Panc1 (cell line): ENCODE measurements around the gene WSCD2. TPM values are rescaled to one million over a fixed set of nuclear protein-coding genes. Genes with fewer than 3 reads are reported as not detected.

Experiments
- ATAC-seq: fragments of 200-7000 bp; cut with Tn5 transposase; 2 replicates; pipeline ENCODE4 v1.9.1; 2020; ENCODE audit warnings: mild to moderate bottlenecking, moderate library complexity
- BruUV-seq: library from RNA; stranded (reverse); fragments of 400-500 nt; replicated peaks from 2 replicates; lab custom pipeline; 2021; lab: Mats Ljungman, UMichigan
- CTCF ChIA-PET: fragments of 300-600 bp; sonication (Branson Sonifier 250); formaldehyde crosslinking; loops from one replicate; lab custom pipeline; 2022; ENCODE audit warnings: antibody characterized with exemption; lab: Charles Lee
- POLR2A ChIA-PET: fragments of 300-600 bp; sonication (Branson Sonifier 250); formaldehyde crosslinking; loops from one replicate; lab custom pipeline; 2022; ENCODE audit warnings: antibody characterized with exemption; lab: Charles Lee
- DNase-seq: peaks from one replicate; pipeline ENCODE4 v3.0.0-alpha.2; 2010; ENCODE audit warnings: low read depth, low spot score
- H3K27ac ChIP-seq: 2 replicates; pipeline ENCODE4 v1.5.1; 2011; ENCODE audit warnings: mild to moderate bottlenecking, low read length, inconsistent platforms
- H3K27me3 ChIP-seq: fragments of 200-500 bp; sonication (Bioruptor generic); 2 replicates; pipeline ENCODE4 v1.6.0; 2014; ENCODE audit warnings: low read length, inconsistent platforms; ENCODE audit not compliant: control insufficient read depth, insufficient read depth
- H3K36me3 ChIP-seq: fragments of 200-500 bp; sonication (Bioruptor generic); 2 replicates; pipeline ENCODE4 v1.5.1; 2014; ENCODE audit warnings: inconsistent platforms, mild to moderate bottlenecking, low read length, moderate library complexity; ENCODE audit not compliant: control insufficient read depth, insufficient read depth
- H3K4me1 ChIP-seq: 2 replicates; pipeline ENCODE4 v1.5.1; 2011; ENCODE audit warnings: inconsistent platforms, mild to moderate bottlenecking, low read length, moderate library complexity; ENCODE audit not compliant: control insufficient read depth, insufficient read depth
- H3K4me3 ChIP-seq, 2 experiments: 2 replicates each; pipeline ENCODE4 v1.5.1; 2011 to 2012; ENCODE audit warnings: low read depth in 2 of 2, low read length in 2 of 2, mild to moderate bottlenecking in 2 of 2, inconsistent platforms in 1 of 2, moderate library complexity in 1 of 2
- H3K9me3 ChIP-seq: fragments of 200-500 bp; sonication (Bioruptor generic); 2 replicates; pipeline ENCODE4 v1.5.1; 2014; ENCODE audit warnings: low read depth, mild to moderate bottlenecking, inconsistent platforms, low read length, moderate library complexity; ENCODE audit not compliant: control insufficient read depth, insufficient read depth
- CTCF ChIP-seq: fragments of 450-650 bp; IDR thresholded peaks from 2 replicates; pipeline ENCODE4 v1.5.1; 2017; ENCODE audit warnings: mild to moderate bottlenecking
- POLR2AphosphoS5 ChIP-seq: IDR thresholded peaks from 2 replicates; pipeline ENCODE4 v1.6.1; 2012; ENCODE audit warnings: mild to moderate bottlenecking, low read depth, low read length, moderate library complexity
- REST ChIP-seq, 2 experiments: IDR thresholded peaks; 2 replicates each; pipeline ENCODE4 v1.6.1; 2011 to 2012; ENCODE audit warnings: low read depth in 2 of 2, control low read depth in 1 of 2, low read length in 1 of 2, mild to moderate bottlenecking in 1 of 2, moderate library complexity in 1 of 2; ENCODE audit not compliant: insufficient read depth in 1 of 2
- SIN3A ChIP-seq: IDR thresholded peaks from 2 replicates; pipeline ENCODE4 v1.6.1; 2012; ENCODE audit warnings: low read depth, mild to moderate bottlenecking, low read length, moderate library complexity, borderline replicate concordance; ENCODE audit not compliant: insufficient read depth
- TCF7L2 ChIP-seq: IDR thresholded peaks from 2 replicates; pipeline ENCODE4 v1.6.1; 2011; ENCODE audit warnings: mild to moderate bottlenecking, low read depth, low read length, inconsistent platforms
- in situ Hi-C: cut with HindIII; loops from 2 replicates; pipeline ENCODE4 v1.10.0; 2016; ENCODE audit warnings: low sequenced_read_pairs, low pct_unique_long_range_greater_than_20kb
- intact Hi-C: fragments of 100-400 bp; cut with micrococcal nuclease; formaldehyde crosslinking; loops from one replicate; pipeline ENCODE4 v1.10.0; 2022; ENCODE audit not compliant: unreplicated experiment
- total RNA-seq: library from RNA; stranded (reverse); gene quantifications from one replicate; pipeline ENCODE4 v1.2.1, GENCODE V29; 2021; ENCODE audit not compliant: unreplicated experiment

WSCD2 gene
- total RNA-seq, 1 experiment from 2014 or later = 0.64 TPM

- intact Hi-C loops (no loop called here), in situ Hi-C loops (no loop called here)
- TF ChIP-seq CTCF (no peak), SIN3A (no peak), TCF7L2 (no peak), POLR2AphosphoS5 (no peak), REST (IDR thresholded peaks at IDR 0.05; ENCODE audit: insufficient read depth in 1 of 2, low read depth in 2 of 2, low read length in 1 of 2) (no peak)
- no TSS peak for BruUV-seq
- no peak overlapping the region for H3K27ac ChIP-seq
- H3K9me3 ChIP-seq = no peaks in the 10 kb centered on the region
- ChIA-PET POLR2A (no interaction called here), CTCF (no interaction called here)
- peaks cover 7% of the 10 kb centered on the region; the same call in 1 of the 2 replicates for H3K27me3 ChIP-seq
- no peak overlapping the region for H3K4me3 ChIP-seq
- H3K36me3 ChIP-seq = no peaks in the 10 kb centered on the region
- no peaks in the 10 kb centered on the region for H3K4me1 ChIP-seq
- no peak for ATAC-seq
- DNase-seq = no peak
Measured at GRCh38 chr12:108254517-108255251, 125.6 kb downstream of the WSCD2 start.

GRCh38 chr12:108255252-108255602 lies 126.1 kb downstream of the WSCD2 start:
- H3K4me1 ChIP-seq = no peaks in the 10 kb centered on the region
- no peak for ATAC-seq
- H3K27me3 ChIP-seq = peaks cover 7% of the 10 kb centered on the region; the same call in 1 of the 2 replicates
- DNase-seq = no peak
- no peak overlapping the region for H3K4me3 ChIP-seq
- H3K9me3 ChIP-seq = peaks cover 2% of the 10 kb centered on the region; the same call in 1 of the 2 replicates
- no peaks in the 10 kb centered on the region for H3K36me3 ChIP-seq
- in situ Hi-C loops (no loop called here), intact Hi-C loops (no loop called here)
- H3K27ac ChIP-seq = no peak overlapping the region
- BruUV-seq = no TSS peak
- ChIA-PET CTCF (no interaction called here), POLR2A (no interaction called here)
- TF ChIP-seq SIN3A (no peak), TCF7L2 (no peak), CTCF (no peak), POLR2AphosphoS5 (no peak), REST (IDR thresholded peaks at IDR 0.05; ENCODE audit: insufficient read depth in 1 of 2, low read depth in 2 of 2, low read length in 1 of 2) (no peak)
